HG03378 (cell line): ENCODE data around the gene GMDS.
A peak's percentile ranks its signal among the peaks of the same experiment; 100 is the strongest.

Source experiments
- ATAC-seq: cut with Tn5 transposase; IDR thresholded peaks from one replicate; pipeline ENCODE4 v1.9.1; 2021; ENCODE audit warnings: mild to moderate bottlenecking, moderate library complexity; ENCODE audit not compliant: unreplicated experiment

Gene GMDS

GRCh38 chr6:1957746-1958145 is 287.7 kb downstream of the GMDS start:
- ATAC-seq, result no peak

GRCh38 chr6:1952740-1953360 is 292.6 kb downstream of the GMDS start:
- no peak for ATAC-seq

GRCh38 chr6:1950631-1951030 is 294.8 kb downstream of the GMDS start:
- no peak for ATAC-seq

- no peak for ATAC-seq
Observed at GRCh38 chr6:1949538-1949937, 295.9 kb downstream of the GMDS start.

- ATAC-seq, result no peak
Observed at GRCh38 chr6:1947922-1948321, 297.5 kb downstream of the GMDS start.

- no peak for ATAC-seq
Observed at GRCh38 chr6:1946583-1946982, 298.8 kb downstream of the GMDS start.

- ATAC-seq, result no peak
Observed at GRCh38 chr6:1945235-1945832, 300.1 kb downstream of the GMDS start.

GRCh38 chr6:1942834-1943233 is 302.6 kb downstream of the GMDS start:
- no peak for ATAC-seq

- ATAC-seq, result no peak
Observed at GRCh38 chr6:1941534-1941933, 303.9 kb downstream of the GMDS start.

GRCh38 chr6:1940381-1940780 is 305.0 kb downstream of the GMDS start:
- peak; percentile 70 for ATAC-seq

GRCh38 chr6:1933292-1933691 is 312.1 kb downstream of the GMDS start:
- ATAC-seq, result no peak

GRCh38 chr6:1931817-1932216 is 313.6 kb downstream of the GMDS start:
- ATAC-seq, result no peak

GRCh38 chr6:1930356-1930755 is 315.0 kb downstream of the GMDS start:
- ATAC-seq, result no peak

GRCh38 chr6:1929931-1930330 is 315.5 kb downstream of the GMDS start:
- ATAC-seq, result no peak

- ATAC-seq, result no peak
Observed at GRCh38 chr6:1925743-1926430, 319.5 kb downstream of the GMDS start.

- ATAC-seq, result no peak
Observed at GRCh38 chr6:1923449-1923848, 322.0 kb downstream of the GMDS start.

GRCh38 chr6:1917626-1918371 is 327.6 kb downstream of the GMDS start:
- no peak for ATAC-seq

GRCh38 chr6:1916334-1917070 is 328.9 kb downstream of the GMDS start:
- no peak for ATAC-seq

GRCh38 chr6:1915226-1915625 is 330.2 kb downstream of the GMDS start:
- no peak for ATAC-seq

GRCh38 chr6:1913577-1913976 is 331.8 kb downstream of the GMDS start:
- no peak for ATAC-seq

- ATAC-seq, result no peak
Observed at GRCh38 chr6:1912731-1913130, 332.7 kb downstream of the GMDS start.
